Fibroblast of lung (primary cell): ENCODE results near the gene RNF11. TPM values are rescaled to one million over a fixed set of nuclear protein-coding genes. Genes with fewer than 3 reads are reported as not detected.

Experiments used
- DNase-seq, 2 donors: peaks; one replicate each; pipeline versions ENCODE4 v3.0.0 to v3.0.0-alpha.2; 2010; ENCODE audit warnings: low read depth in 2 of 2
- H2AFZ ChIP-seq: 2 replicates; pipeline ENCODE4 v1.5.1; 2012; ENCODE audit warnings: low read length, control low read depth, inconsistent platforms
- H3K27ac ChIP-seq: 2 replicates; pipeline ENCODE4 v1.5.1; 2011; ENCODE audit warnings: low read length, control low read depth; ENCODE audit not compliant: insufficient read depth
- H3K27me3 ChIP-seq: 2 replicates; pipeline ENCODE4 v1.5.1; 2011; ENCODE audit warnings: mild to moderate bottlenecking, low read length; ENCODE audit not compliant: control insufficient read depth, insufficient read depth
- H3K36me3 ChIP-seq: 2 replicates; pipeline ENCODE4 v1.5.1; 2011; ENCODE audit warnings: low read length; ENCODE audit not compliant: control insufficient read depth, insufficient read depth
- H3K4me1 ChIP-seq: 2 replicates; pipeline ENCODE4 v1.5.1; 2011; ENCODE audit warnings: low read length; ENCODE audit not compliant: control insufficient read depth, insufficient read depth; ENCODE audit errors: extremely low read depth
- H3K4me2 ChIP-seq: 2 replicates; pipeline ENCODE4 v1.5.1; 2011; ENCODE audit warnings: low read length, control low read depth; ENCODE audit not compliant: insufficient read depth; ENCODE audit errors: extremely low read depth
- H3K4me3 ChIP-seq, 4 experiments: fragments of 200-600 bp in 1 of 4; sonication (generic) in 1 of 4; replicated peaks in 1 of 4; 2 replicates each; pipeline ENCODE4 v1.5.1; 2011 to 2016; ENCODE audit warnings: low read length in 4 of 4, low read depth in 3 of 4, mild to moderate bottlenecking in 3 of 4, control low read depth in 2 of 4, inconsistent platforms in 1 of 4, mixed read lengths in 1 of 4; ENCODE audit not compliant: insufficient read depth in 1 of 4; ENCODE audit errors: control extremely low read depth in 1 of 4
- H3K79me2 ChIP-seq: 2 replicates; pipeline ENCODE4 v1.5.1; 2012; ENCODE audit warnings: mild to moderate bottlenecking, low read length, inconsistent platforms; ENCODE audit not compliant: control insufficient read depth, insufficient read depth
- H3K9ac ChIP-seq: 2 replicates; pipeline ENCODE4 v1.5.1; 2011; ENCODE audit warnings: mild to moderate bottlenecking, low read length, control low read depth; ENCODE audit not compliant: insufficient read depth
- H3K9me3 ChIP-seq: 2 replicates; pipeline ENCODE4 v1.5.1; 2012; ENCODE audit warnings: low read depth, low read length; ENCODE audit not compliant: control insufficient read depth, insufficient read depth
- H4K20me1 ChIP-seq: 2 replicates; pipeline ENCODE4 v1.5.1; 2011; ENCODE audit warnings: low read length; ENCODE audit not compliant: control insufficient read depth, insufficient read depth; ENCODE audit errors: extremely low read depth
- EZH2 ChIP-seq: IDR thresholded peaks from 2 replicates; pipeline ENCODE4 v1.5.1; 2012; ENCODE audit warnings: low read length, control low read depth, mild to moderate bottlenecking; ENCODE audit errors: missing control alignments
- polyA plus RNA-seq, 2 donors: library from polyadenylated mRNA; depleted of rRNA in 1 of 2; stranded (reverse) in 1 of 2; unstranded in 1 of 2; fragments of >200 nt; gene quantifications; 2 replicates each; pipeline ENCODE4 v1.2.1, GENCODE V29; 2011 to 2012; ENCODE audit warnings: missing spikeins in 1 of 2
- total RNA-seq: library from RNA; depleted of rRNA; stranded (reverse); fragments of >200 nt; gene quantifications from 2 replicates; pipeline ENCODE4 v1.2.1, GENCODE V29; 2014
- TF ChIP-seq, protein P1 (sequence below), 2 donors: IDR thresholded peaks in 1 of 2; conservative IDR thresholded peaks in 1 of 2; 1 replicate in 1 of 2; 2 replicates in 1 of 2; pipeline ENCODE4 v1.5.1; 2011 to 2012; ENCODE audit warnings: low read length in 2 of 2, control low read depth in 1 of 2, inconsistent platforms in 1 of 2, low read depth in 1 of 2, mild to moderate bottlenecking in 1 of 2

Gene RNF11
- total and polyA plus RNA-seq, 2 donors (not counting 1 experiment from before 2014, with no cell fraction given), result 116 to 209 TPM

DNA sequence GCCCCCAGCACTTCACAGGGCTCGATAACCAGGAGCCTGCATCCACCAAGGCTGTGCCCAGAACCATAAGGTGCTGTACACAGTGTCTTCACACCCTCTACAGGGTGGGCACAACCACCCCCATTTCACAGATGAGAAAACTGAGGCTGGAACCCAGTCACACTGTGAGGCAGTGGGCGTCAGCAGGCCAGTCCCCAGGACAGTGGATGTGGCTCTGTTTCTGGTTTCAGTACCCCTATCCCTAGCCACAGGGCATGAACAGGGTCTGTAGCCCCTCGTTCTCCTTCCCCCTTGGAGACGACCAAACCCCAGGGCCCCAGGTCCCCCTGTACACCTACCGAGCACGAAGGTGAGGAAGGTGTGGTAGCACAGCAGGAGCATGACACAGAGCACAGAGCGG lies 66.7 kb downstream of the RNF11 start:
- H2AFZ ChIP-seq, result no peak overlapping the region
- DNase-seq, result no peak
- no peak overlapping the region for H3K4me2 ChIP-seq

DNA sequence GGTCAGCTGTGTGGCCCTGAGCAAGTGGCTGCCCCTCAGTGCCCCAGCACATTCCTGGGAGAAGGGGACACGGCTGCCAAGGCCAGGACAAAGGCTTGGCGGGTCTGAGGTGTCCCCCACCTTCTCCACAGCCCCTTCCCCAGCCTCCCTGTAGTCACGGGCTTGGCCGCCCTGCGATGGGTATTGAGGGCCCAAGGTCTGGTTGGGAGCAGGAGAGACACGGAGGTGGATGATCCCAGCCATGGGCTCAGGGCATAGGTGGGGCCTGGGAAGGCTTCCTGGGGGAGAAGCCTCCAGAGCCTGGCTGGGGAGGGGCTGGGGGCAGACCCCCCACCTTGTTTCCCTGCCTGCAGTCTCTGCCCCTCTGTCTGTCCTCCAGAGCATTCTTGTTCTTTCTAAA lies 67.2 kb downstream of the RNF11 start:
- Histone ChIP-seq H3K27ac (no peak overlapping the region), H4K20me1 (no peaks in the 10 kb centered on the region), H3K9me3 (no peaks in the 10 kb centered on the region), H3K9ac (no peak overlapping the region), H2AFZ (no peak overlapping the region), H3K36me3 (no peaks in the 10 kb centered on the region), H3K4me2 (no peak overlapping the region), H3K4me1 (no peaks in the 10 kb centered on the region), H3K4me3 (no peak overlapping the region), H3K27me3 (no peaks in the 10 kb centered on the region), H3K79me2 (no peaks in the 10 kb centered on the region)
- TF ChIP-seq EZH2, result no peak
- DNase-seq, result no peak

More for the DNA sequence above, 66.7 kb downstream of the RNF11 start:
- TF ChIP-seq, protein P1, sequence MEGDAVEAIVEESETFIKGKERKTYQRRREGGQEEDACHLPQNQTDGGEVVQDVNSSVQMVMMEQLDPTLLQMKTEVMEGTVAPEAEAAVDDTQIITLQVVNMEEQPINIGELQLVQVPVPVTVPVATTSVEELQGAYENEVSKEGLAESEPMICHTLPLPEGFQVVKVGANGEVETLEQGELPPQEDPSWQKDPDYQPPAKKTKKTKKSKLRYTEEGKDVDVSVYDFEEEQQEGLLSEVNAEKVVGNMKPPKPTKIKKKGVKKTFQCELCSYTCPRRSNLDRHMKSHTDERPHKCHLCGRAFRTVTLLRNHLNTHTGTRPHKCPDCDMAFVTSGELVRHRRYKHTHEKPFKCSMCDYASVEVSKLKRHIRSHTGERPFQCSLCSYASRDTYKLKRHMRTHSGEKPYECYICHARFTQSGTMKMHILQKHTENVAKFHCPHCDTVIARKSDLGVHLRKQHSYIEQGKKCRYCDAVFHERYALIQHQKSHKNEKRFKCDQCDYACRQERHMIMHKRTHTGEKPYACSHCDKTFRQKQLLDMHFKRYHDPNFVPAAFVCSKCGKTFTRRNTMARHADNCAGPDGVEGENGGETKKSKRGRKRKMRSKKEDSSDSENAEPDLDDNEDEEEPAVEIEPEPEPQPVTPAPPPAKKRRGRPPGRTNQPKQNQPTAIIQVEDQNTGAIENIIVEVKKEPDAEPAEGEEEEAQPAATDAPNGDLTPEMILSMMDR (conservative IDR thresholded peaks at IDR 0.05 in 1 of 2, IDR thresholded peaks at IDR 0.05 in 1 of 2; ENCODE audit: low read depth in 1 of 2, low read length in 2 of 2), result no peak
- no peak for TF ChIP-seq EZH2
- no peak overlapping the region for H3K4me3 ChIP-seq
- no peaks in the 10 kb centered on the region for H3K79me2 ChIP-seq
- no peaks in the 10 kb centered on the region for H3K36me3 ChIP-seq
- no peaks in the 10 kb centered on the region for H3K4me1 ChIP-seq
- no peaks in the 10 kb centered on the region for H3K9me3 ChIP-seq
- H3K27ac ChIP-seq, result no peak overlapping the region
- no peaks in the 10 kb centered on the region for H4K20me1 ChIP-seq
- no peaks in the 10 kb centered on the region for H3K27me3 ChIP-seq
- H3K9ac ChIP-seq, result no peak overlapping the region

DNA sequence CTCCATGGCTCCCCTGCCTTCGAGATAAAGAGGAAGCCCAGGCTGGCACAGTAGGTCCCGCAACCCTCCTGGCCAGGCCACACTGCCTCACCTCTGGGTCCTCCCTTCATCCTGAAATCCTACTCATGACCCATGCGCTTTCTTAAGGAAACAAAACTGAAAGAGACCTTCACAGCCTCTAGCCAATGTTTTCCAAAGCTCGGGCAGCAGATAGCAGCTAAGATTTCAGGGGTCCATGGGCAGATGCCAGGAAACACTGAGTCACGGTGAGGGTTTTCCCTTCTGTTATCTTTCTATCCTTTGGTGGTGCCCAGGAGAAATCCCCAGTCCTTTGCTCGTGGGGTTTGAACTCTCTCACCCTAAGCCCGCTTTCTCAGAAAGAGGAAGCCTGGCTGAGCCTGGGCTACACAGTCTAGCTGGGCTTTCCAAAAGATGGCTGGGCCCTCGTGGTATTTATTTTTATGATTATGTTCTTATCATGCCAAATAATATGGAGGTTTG lies 67.7 kb downstream of the RNF11 start:
- H3K4me3 ChIP-seq, result no peak overlapping the region
- no peaks in the 10 kb centered on the region for H4K20me1 ChIP-seq
- no peak overlapping the region for H3K9ac ChIP-seq
- no peak for TF ChIP-seq EZH2
- TF ChIP-seq, protein P1 (conservative IDR thresholded peaks at IDR 0.05 in 1 of 2, IDR thresholded peaks at IDR 0.05 in 1 of 2; ENCODE audit: low read depth in 1 of 2, low read length in 2 of 2), result no peak
- H3K4me1 ChIP-seq, result no peaks in the 10 kb centered on the region
- H2AFZ ChIP-seq, result peak overlapping the region; percentile 36
- H3K9me3 ChIP-seq, result no peaks in the 10 kb centered on the region
- peak in 1 of 2 donors; percentile 56 for DNase-seq
- H3K79me2 ChIP-seq, result no peaks in the 10 kb centered on the region
- H3K27me3 ChIP-seq, result no peaks in the 10 kb centered on the region
- H3K27ac ChIP-seq, result no peak overlapping the region
- H3K4me2 ChIP-seq, result no peak overlapping the region
- no peaks in the 10 kb centered on the region for H3K36me3 ChIP-seq
